ENCODE measurements around the gene KIF20A. TPM values are rescaled to one million over a fixed set of nuclear protein-coding genes. Genes with fewer than 3 reads are reported as not detected.

The KIF20A gene
- total and polyA plus RNA-seq, 4 donors = 0.33 to 32.3 (median 1.4) TPM

GRCh38 chr5:138180841-138181240, 1.9 kb downstream of the KIF20A start (continued):
- TF ChIP-seq MAX (IDR thresholded peaks at IDR 0.05) = no peak
- no peak for TF ChIP-seq FOXA1 (IDR thresholded peaks at IDR 0.05)
- no peak for TF ChIP-seq EGR1 (IDR thresholded peaks at IDR 0.05; ENCODE audit: low read depth in 2 of 2)

- Histone ChIP-seq H3K9ac (ENCODE audit: low read depth in 1 of 2, low read length in 2 of 2) (no peak overlapping the region), H3K27ac (ENCODE audit: low read depth in 1 of 2, low read length in 2 of 2) (no peak overlapping the region), H3K4me1 (ENCODE audit: control insufficient read depth in 4 of 4, insufficient read depth in 4 of 4, low read length in 3 of 4) (peaks cover 0 to 8% (median 7%) of the 10 kb centered on the region in 4 donors), H3K4me3 (ENCODE audit: low read depth in 1 of 3, low read length in 3 of 3) (no peak overlapping the region), H3K36me3 (ENCODE audit: control insufficient read depth in 4 of 4, insufficient read depth in 3 of 4, low read depth in 1 of 4, low read length in 3 of 4) (peaks cover 3 to 27% (median 14%) of the 10 kb centered on the region in 4 donors), H3K9me3 (ENCODE audit: control insufficient read depth in 4 of 4, low read length in 3 of 4) (no peaks in the 10 kb centered on the region), H3K27me3 (ENCODE audit: control insufficient read depth in 4 of 4, insufficient read depth in 4 of 4, low read length in 3 of 4) (no peaks in the 10 kb centered on the region)
- TF ChIP-seq YY1 (IDR thresholded peaks at IDR 0.05) (no peak), RXRA (IDR thresholded peaks at IDR 0.05) (no peak), GABPA (IDR thresholded peaks at IDR 0.05 in 1 of 2, conservative IDR thresholded peaks at IDR 0.05 in 1 of 2) (no peak), RAD21 (IDR thresholded peaks at IDR 0.05) (no peak), ZBTB33 (IDR thresholded peaks at IDR 0.05) (no peak), REST (IDR thresholded peaks at IDR 0.05) (no peak), HNF4G (IDR thresholded peaks at IDR 0.05) (no peak), NR2F2 (IDR thresholded peaks at IDR 0.05) (no peak), CTCF (IDR thresholded peaks at IDR 0.05; ENCODE audit: low read depth, low read length, missing input control) (no peak), HNF4A (conservative IDR thresholded peaks at IDR 0.05) (no peak), FOXA2 (IDR thresholded peaks at IDR 0.05) (no peak), JUND (IDR thresholded peaks at IDR 0.05) (no peak), MAX (IDR thresholded peaks at IDR 0.05) (no peak), FOXA1 (IDR thresholded peaks at IDR 0.05) (no peak), ATF3 (IDR thresholded peaks at IDR 0.05) (no peak), EGR1 (IDR thresholded peaks at IDR 0.05; ENCODE audit: low read depth in 2 of 2) (no peak), SP1 (IDR thresholded peaks at IDR 0.05) (no peak)
- DNase-seq (ENCODE audit: low spot score) = no peak
- WGBS = 96% methylated on average over 6 of the region's 6 CpGs
Measured at GRCh38 chr5:138182808-138183207, 3.9 kb downstream of the KIF20A start.
